ENCODE data around the gene NKIRAS2.

NKIRAS2 gene

DNA sequence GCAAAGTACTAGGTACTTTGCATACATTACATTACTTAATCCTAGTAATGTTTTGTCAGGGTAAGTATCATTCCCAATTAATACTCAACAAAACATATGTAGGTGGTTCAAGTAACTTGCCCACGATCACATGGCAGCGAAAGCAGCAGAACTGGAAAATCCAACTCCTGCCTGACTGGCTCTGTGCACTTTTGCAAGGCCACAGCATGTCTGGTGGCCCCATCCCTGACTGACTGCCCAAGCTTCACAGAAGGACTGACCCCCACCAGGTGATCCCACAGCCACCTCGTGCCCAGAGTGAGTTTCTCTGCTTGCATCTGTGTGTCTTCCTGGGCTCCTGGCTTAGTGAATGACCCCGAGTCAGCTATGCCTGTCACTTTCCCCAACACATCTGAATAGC is 41.9 kb upstream of the NKIRAS2 start:
- peaks cover 78 to 97% (median 93%) of the 10 kb centered on the region in 3 donors for H3K36me3 ChIP-seq
- intact Hi-C loops (cut with DNase I; ENCODE audit: low total_unique reads), result no loop called here
- no peak for DNase-seq
- no peak overlapping the region for H3K27ac ChIP-seq
- H3K4me3 ChIP-seq, result no peak overlapping the region
- TF ChIP-seq, protein P1, sequence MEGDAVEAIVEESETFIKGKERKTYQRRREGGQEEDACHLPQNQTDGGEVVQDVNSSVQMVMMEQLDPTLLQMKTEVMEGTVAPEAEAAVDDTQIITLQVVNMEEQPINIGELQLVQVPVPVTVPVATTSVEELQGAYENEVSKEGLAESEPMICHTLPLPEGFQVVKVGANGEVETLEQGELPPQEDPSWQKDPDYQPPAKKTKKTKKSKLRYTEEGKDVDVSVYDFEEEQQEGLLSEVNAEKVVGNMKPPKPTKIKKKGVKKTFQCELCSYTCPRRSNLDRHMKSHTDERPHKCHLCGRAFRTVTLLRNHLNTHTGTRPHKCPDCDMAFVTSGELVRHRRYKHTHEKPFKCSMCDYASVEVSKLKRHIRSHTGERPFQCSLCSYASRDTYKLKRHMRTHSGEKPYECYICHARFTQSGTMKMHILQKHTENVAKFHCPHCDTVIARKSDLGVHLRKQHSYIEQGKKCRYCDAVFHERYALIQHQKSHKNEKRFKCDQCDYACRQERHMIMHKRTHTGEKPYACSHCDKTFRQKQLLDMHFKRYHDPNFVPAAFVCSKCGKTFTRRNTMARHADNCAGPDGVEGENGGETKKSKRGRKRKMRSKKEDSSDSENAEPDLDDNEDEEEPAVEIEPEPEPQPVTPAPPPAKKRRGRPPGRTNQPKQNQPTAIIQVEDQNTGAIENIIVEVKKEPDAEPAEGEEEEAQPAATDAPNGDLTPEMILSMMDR (IDR thresholded peaks at IDR 0.05), result no peak
- H3K27me3 ChIP-seq, result no peaks in the 10 kb centered on the region
- peaks cover 0 to 29% (median 0%) of the 10 kb centered on the region in 4 donors for H3K4me1 ChIP-seq
- H3K9me3 ChIP-seq, result no peaks in the 10 kb centered on the region

DNA sequence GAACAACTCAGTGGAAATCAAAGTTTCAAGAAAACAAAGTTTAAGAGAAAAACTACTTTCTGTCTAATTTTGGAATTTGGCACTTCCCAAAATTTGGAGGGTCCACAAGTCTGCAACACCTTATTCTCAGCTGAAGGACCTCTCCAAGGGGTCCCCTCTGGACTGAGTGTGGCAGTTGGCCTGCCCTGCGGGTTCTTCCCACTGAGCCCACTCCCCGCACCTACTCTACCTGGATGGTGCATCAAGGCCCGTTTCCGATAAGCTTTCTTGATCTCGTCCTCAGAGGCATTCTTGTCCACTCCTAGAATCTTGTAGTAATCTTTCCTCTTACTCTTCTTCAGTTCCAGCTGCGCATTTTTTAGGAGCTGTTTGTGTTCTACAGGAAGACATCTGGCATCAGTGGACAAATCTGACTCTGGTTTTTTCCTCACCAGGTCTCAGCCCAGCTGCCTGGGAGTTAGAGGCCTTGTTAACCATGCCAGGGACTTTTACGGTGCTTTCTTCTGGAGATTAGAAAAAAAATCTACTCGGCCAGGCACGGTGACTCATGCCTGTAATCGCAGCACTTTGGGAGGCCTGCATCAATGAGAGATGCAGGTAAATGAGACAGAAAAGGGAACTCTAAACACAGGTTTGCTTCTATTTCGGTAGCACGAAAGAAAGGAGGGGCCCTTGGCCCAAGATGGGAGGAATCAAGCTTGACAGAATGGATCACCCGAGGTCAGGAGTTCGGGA is 37.7 kb upstream of the NKIRAS2 start:
- Histone ChIP-seq H3K36me3 (peaks cover 74 to 95% (median 82%) of the 10 kb centered on the region in 3 donors), H3K4me3 (no peak overlapping the region), H3K4me1 (peaks cover 0 to 5% (median 0%) of the 10 kb centered on the region in 4 donors), H3K9me3 (no peaks in the 10 kb centered on the region), H3K27me3 (no peaks in the 10 kb centered on the region), H3K27ac (no peak overlapping the region)
- intact Hi-C loops (cut with DNase I; ENCODE audit: low total_unique reads), result no loop called here
- TF ChIP-seq, protein P1 (IDR thresholded peaks at IDR 0.05), result no peak
- no peak for DNase-seq

DNA sequence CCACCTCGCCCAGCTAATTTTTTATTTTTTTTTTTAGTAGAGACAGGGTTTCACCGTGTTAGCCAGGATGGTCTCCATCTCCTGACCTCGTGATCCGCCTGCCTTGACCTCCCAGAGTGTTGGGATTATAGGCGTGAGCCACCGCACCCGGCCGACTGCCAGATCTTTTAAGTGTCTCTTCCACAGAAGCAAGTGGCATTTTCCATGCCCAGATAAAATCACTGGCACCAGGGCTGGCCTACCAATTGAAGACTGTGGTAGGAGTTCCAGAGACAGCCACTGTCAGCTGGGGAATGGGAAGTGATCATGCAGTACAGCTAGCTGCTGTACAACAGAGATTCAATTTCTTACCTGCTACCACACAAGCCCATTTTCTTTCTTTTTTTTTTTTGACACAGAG is 35.4 kb upstream of the NKIRAS2 start:
- Histone ChIP-seq H3K4me3 (no peak overlapping the region), H3K9me3 (no peaks in the 10 kb centered on the region), H3K4me1 (no peaks in the 10 kb centered on the region), H3K27ac (no peak overlapping the region), H3K36me3 (peaks cover 80 to 96% (median 84%) of the 10 kb centered on the region in 3 donors), H3K27me3 (no peaks in the 10 kb centered on the region)
- TF ChIP-seq, protein P1 (IDR thresholded peaks at IDR 0.05), result no peak
- DNase-seq, result no peak
- intact Hi-C loops (cut with DNase I; ENCODE audit: low total_unique reads), result no loop called here

DNA sequence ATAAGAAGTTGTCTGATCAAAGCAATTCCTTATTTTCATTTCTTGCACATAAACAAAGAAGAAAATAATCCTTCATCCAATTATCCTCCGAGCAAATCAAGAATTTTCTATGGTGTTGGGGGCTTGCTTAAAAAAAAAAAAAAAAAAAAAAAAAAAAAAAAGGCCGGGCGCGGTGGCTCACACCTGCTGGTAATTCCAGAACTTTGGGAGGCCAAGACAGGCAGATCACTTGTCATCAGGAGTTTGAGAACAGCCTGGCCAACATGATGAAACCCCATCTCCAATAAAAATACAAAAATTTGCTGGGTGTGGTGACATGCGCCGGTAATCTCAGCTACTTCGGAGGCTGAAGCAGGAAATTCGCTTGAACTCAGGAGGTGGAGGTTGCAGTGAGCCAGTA is 34.0 kb upstream of the NKIRAS2 start:
- Histone ChIP-seq H3K9me3 (no peaks in the 10 kb centered on the region), H3K4me3 (no peak overlapping the region), H3K36me3 (peaks cover 78 to 96% (median 88%) of the 10 kb centered on the region in 3 donors), H3K27me3 (no peaks in the 10 kb centered on the region), H3K27ac (no peak overlapping the region), H3K4me1 (no peaks in the 10 kb centered on the region)
- DNase-seq, result no peak
- intact Hi-C loops (cut with DNase I; ENCODE audit: low total_unique reads), result no loop called here
- TF ChIP-seq, protein P1 (IDR thresholded peaks at IDR 0.05), result no peak

DNA sequence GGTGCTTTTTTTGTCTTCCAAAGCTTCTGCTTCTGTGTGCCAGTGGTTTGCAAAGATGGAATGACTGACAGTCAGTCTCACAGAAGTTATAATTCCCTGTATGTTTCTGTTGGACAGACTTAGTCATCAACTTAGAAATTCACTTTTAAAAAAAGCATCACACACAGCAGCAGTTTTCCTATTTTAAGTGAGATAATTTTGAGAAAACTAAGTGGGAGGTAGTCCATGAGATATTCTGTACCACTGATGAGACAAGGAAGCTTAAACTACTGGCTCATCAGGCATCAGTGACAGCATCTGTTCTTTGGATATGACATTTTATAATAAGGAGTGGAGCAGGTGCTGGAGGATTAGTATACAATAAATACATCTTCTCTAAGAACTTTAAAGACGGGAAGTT is 33.3 kb upstream of the NKIRAS2 start:
- peaks cover 75 to 93% (median 86%) of the 10 kb centered on the region in 3 donors for H3K36me3 ChIP-seq
- H3K27ac ChIP-seq, result no peak overlapping the region
- no peaks in the 10 kb centered on the region for H3K4me1 ChIP-seq
- no peaks in the 10 kb centered on the region for H3K9me3 ChIP-seq
- DNase-seq, result no peak
- TF ChIP-seq, protein P1 (IDR thresholded peaks at IDR 0.05), result no peak
- no peak overlapping the region for H3K4me3 ChIP-seq
- intact Hi-C loops (cut with DNase I; ENCODE audit: low total_unique reads), result no loop called here
- H3K27me3 ChIP-seq, result no peaks in the 10 kb centered on the region
